Prostate gland (tissue), 2 donors: Measurements from ENCODE around the gene CHD8.

Experiments used
- CTCF ChIP-seq, 4 experiments: fragments of 200-600 bp in 2 of 4; fragments of 450-650 bp in 2 of 4; sonication (generic) in 2 of 4; IDR thresholded peaks; 1 replicate in 3 of 4; 2 replicates in 1 of 4; pipeline ENCODE4 v1.5.1; 2016 to 2019; ENCODE audit warnings: antibody characterized with exemption in 4 of 4, mild to moderate bottlenecking in 2 of 4, moderate library complexity in 2 of 4
- POLR2A ChIP-seq: fragments of 450-650 bp; IDR thresholded peaks from one replicate; pipeline ENCODE4 v1.6.1; 2016; ENCODE audit warnings: antibody characterized with exemption, mild to moderate bottlenecking
- POLR2AphosphoS5 ChIP-seq: sonication (generic); formaldehyde crosslinking; IDR thresholded peaks from one replicate; pipeline ENCODE4 v1.6.1; 2017; ENCODE audit warnings: antibody characterized with exemption

GRCh38 chr14:21373980-21374379 lies 81.9 kb downstream of the CHD8 start:
- no peak for TF ChIP-seq CTCF (IDR thresholded peaks at IDR 0.05)
- TF ChIP-seq POLR2AphosphoS5: no peak
- no peak for TF ChIP-seq POLR2A
